A549 treated with dexamethasone at 1 μM for 4 hours (cell line): ENCODE measurements around the gene ZNF579. TPM values are rescaled to one million over a fixed set of nuclear protein-coding genes. Genes with fewer than 3 reads are reported as not detected.

Experiments used
- total RNA-seq: library from RNA; stranded (reverse); fragments of 200-300 nt; extraction: Qiagen RNA extraction; gene quantifications from 5 replicates; pipeline ENCODE4 v1.2.3, GENCODE V29; 2022

ZNF579 gene, protein sequence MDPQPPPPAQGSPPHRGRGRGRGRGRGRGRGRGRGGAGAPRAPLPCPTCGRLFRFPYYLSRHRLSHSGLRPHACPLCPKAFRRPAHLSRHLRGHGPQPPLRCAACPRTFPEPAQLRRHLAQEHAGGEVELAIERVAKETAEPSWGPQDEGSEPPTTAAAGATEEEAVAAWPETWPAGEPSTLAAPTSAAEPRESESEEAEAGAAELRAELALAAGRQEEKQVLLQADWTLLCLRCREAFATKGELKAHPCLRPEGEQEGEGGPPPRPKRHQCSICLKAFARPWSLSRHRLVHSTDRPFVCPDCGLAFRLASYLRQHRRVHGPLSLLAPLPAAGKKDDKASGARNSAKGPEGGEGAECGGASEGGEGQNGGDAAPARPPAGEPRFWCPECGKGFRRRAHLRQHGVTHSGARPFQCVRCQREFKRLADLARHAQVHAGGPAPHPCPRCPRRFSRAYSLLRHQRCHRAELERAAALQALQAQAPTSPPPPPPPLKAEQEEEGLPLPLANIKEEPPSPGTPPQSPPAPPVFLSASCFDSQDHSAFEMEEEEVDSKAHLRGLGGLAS
- total RNA-seq: 21.6 to 43.3 TPM (median 36.5 TPM) in 5 replicates

DNA sequence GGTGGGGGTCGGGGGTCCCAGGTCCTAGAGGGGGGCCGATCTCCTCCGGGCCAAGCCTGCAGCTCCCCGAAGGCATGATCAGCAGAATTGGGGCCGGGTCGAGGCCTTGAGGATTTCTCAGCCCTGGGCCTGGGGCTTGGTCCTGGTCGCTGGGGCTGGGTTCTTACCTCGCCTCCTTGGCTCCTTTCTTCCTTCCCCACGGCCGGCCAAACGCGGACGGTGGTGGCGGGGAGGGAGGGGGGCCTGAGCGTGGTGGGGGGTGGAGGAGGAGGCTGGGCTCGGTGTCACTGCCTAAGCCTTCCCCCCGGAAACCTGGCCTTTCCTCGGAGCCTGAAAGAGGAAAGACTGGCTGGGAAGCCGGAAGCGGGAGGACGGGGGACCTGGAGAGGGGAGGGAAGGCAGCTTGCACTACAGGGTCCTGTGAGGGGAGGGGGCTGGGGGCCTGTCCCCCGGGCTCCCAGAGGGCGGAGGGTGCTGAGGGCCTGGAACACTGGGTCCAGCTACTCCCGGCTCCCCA is at the start of gene ZNF579:
Gene ZNF579 (minus strand): TSS at position 221 of the 517 bp plus-strand sequence. CDS start 1,209 bp downstream, outside the sequence.

DNA sequence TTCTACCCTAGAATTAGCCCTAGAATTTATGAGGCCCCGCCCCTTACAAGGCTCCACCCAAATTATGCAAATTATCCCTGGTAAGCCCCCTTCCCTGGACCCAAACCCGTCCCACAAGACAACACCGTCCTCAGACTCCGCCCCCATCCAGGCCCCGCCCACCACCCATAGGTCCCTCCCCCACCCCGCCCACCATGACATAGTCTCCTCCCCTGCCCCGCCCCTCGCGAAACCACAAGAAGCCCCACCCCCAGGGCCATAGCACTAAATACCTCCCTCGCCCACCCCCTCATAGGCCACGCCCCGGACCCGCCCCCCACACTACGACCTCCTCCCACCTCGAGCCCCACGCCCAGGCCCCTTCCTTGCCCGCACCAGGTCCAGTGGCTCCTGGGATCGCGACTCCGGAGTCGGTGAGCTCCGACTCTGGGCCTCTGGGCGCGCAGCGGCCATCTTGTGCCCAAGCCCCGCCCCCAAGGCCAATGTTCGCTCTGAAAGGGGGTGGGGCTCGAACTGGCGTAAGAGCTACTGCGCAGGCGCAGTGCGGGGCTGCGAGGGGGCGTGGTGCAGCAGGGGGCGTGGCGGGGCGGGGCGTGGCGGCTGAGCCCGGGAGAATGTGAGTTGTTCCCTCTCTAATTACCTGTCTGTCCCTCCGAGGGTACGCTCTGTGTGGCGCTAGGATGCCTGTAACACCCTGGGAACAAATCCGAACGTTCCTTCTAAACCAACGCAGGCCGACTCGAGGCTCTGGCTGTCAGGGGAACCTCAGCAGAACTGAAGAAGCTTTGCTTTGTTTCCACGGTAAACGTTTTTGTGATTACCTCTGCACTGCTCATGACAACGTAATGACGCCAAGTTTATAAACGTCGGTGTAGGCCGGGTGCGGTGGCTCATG is 43.7 kb upstream of the ZNF579 start, which contains the start of gene ZNF784:
Gene ZNF784 (minus strand): TSS at position 458 of the 895 bp plus-strand sequence. CDS start 5 bp downstream, at position 453.

DNA sequence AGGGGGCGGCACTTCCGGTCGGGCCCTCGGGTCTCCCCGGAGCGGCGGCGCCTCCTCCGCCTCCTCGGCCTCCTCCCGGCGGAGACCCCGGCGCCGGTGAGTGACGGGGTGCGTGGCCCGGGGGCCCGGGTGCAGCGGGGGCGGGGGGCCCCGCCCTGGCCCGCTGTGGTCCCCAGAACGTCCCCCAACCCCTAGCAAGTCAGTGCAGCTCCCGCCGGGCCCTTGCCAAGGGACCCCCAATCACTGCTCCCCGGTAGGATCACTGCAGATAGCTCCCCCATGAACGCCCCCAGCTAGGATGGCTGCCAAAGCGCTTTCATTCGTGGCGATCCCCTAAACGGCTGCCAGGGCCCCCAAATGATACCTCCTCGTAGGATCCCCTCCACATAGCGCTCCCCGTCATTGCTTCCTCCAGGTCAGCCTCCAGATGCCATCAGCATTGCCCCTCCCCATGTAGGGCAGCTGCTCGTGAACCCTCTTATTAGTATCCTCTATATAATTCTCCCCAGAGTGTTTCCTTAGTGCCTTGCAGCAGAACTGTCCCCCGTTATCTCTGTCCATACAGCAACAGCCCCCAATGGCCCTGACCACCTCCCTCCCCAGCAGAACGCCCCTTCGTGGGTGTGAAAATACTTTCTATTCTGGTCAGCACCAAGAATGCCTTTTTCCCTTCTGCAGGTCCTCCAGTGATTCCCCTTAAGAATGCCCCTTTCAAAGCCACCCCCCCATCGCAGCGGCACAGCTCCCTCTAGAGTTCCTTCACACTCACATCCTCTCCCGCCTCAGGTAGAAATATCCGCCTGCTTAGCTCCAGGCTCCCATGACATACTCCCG is 25.2 kb upstream of the ZNF579 start, which contains the start of gene ZNF865:
Gene ZNF865 (plus strand): TSS at position 11 of the 834 bp plus-strand sequence. CDS start 7,972 bp downstream, outside the sequence.

DNA sequence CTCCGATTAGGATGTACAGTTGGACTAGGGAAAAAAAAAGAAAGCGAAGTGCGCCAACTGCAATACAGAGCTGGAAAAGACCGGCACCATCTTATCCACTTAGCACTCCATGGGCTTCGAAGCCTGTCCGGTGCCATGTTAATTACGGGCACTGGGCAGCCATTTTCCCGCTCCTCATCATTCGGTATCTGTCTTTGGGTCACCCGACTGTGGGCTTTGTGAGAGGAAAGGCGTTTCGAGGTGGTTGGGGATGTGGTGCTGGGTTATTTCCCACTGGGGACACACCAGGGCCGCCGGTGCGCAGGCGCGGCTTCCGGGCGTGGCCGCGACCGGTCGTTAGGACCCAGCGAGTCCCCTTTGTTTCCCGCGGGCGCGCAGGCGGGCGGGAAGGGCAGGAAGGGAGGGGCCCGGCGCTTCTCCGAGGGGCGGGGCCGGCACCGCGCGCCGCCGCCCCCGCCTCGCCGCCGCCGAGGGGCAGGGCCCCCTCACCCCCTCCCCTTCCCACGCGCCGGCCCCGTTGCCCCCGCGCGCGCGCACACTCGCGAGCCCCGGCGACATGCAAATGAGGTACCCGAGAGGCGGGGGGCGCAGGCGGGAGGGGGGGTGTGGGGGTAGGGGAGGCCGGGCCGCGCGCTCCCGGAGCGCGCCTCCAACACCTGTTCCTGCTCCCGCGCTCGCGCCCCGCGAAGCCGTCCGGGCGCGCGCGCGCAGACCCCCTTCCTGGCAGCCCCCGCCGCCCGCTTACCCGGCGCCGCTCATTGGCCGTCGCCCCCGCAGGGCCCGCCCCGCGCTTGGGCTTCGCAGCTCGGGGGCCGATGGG is 19.4 kb upstream of the ZNF579 start, which contains the start of gene ZNF524:
Gene ZNF524 (plus strand): TSS at position 447 of the 820 bp plus-strand sequence. CDS start 1,825 bp downstream, outside the sequence.

DNA sequence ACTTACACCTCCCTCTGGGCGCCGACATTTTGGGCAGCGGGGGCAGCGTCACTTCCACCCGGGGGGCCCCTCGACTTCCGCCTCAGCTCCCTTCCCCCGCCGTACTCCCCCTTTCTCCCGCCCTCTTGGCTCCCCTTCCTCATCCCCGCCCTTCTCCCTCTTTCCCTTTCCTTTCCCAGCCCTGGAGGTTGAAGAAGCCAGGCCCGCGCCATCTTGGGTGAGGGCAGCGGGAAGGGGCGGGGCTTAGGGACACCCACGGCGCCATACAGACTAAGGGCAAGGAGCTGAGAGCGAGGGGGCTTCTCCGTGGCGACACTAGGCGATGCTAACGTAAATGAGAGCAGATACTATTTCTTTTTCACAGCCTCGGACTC is 18.8 kb upstream of the ZNF579 start, which contains the start of gene FIZ1:
Gene FIZ1 (minus strand): TSS at position 50 of the 374 bp plus-strand sequence. CDS start 1,652 bp downstream, outside the sequence.

DNA sequence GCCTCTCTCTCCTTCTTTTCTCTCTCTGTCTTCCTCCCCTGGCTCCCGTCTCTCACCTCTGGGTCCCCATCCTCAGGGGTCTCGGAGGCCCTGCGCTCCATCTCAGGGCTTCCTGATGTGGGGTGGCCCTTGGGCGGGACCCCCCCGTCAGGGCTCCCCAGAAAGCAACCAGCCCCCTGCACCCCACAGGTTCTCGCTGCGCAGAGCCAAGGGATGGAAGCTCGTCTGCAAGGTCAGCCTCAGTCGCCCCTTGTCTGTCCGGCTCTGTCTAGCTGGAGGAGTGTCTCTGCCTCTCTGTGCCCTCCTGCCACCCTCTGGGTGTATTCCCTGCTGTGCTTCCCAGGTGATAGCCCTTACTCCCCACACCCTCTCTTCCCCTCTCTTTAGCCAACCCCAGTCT is 35.2 kb downstream of the ZNF579 start, which contains the start of gene SBK3:
Gene SBK3 (minus strand): TSS at position 101 of the 400 bp plus-strand sequence. CDS start 0 bp downstream, at position 101.

DNA sequence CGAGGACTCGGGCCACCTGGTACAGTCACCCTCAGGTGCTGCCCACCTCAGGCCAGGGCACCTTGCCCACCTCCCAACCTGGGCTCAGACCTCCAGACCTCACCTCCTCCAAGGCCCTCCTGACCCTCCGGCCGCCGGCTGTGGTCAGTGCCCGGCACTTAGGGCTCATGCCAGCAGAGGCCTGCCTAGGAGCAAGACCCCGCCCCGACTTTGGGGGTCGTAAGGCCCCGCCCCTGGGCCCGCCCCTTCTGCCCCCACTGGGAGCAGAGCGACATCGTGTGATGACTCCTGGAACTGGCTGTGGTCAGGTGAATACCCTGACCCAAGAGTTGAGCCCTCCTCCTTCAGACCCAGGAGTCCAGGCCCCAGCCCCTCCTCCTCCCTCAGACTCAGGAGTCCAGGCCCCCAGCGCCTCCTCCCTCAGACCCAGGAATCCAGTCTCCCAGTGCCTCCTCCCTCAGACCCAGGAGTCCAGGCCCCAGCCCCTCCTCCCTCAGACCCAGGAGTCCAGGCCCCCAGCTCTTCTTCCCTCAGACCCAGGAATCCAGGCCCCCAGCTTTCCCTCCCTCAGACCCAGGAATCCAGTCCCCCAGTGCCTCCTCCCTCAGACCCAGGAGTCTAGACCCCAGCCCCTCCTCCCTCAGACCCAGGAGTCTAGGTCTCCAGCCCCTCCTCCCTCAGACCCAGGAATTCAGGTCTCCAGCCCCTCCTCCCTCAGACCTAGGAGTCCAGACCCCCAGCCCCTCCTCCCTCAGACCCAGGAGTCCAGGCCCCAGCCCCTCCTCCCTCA is 43.5 kb downstream of the ZNF579 start, which contains the start of gene SBK2:
Gene SBK2 (minus strand): TSS at position 183 of the 790 bp plus-strand sequence. CDS start 839 bp downstream, outside the sequence.

Other genes starting within 250 kb of the ZNF579 start
- 3.2 to 5.5 TPM (median 4.9 TPM) in 5 replicates for gene KMT5C, start 241.0 kb downstream of the ZNF579 start, total RNA-seq
- gene COX6B2, start 226.1 kb downstream of the ZNF579 start, total RNA-seq: 0.75 to 1.2 TPM (median 0.91 TPM) in 5 replicates
- 0.08 to 0.22 TPM (median 0.15 TPM) in 5 replicates for gene GARIN5B, start 217.6 kb downstream of the ZNF579 start, total RNA-seq
- 8.4 to 11.3 TPM (median 8.6 TPM) in 5 replicates for gene IL11, start 210.4 kb downstream of the ZNF579 start, total RNA-seq
- gene TMEM190, start 204.0 kb downstream of the ZNF579 start, total RNA-seq: 0.86 to 1.9 TPM (median 1.1 TPM) in 5 replicates
- 2.4 to 7.0 TPM (median 4.2 TPM) in 5 replicates for gene TMEM238, start 196.6 kb downstream of the ZNF579 start, total RNA-seq
- gene RPL28, start 194.9 kb downstream of the ZNF579 start, total RNA-seq: 2,624 to 3,119 TPM (median 2,807 TPM) in 5 replicates
- gene UBE2S, start 173.1 kb downstream of the ZNF579 start, total RNA-seq: 251 to 469 TPM (median 409 TPM) in 5 replicates
- gene SHISA7, start 137.5 kb downstream of the ZNF579 start, total RNA-seq: 0.02 TPM in 2 of 5 replicates, not detected in the others
- 48.5 to 57.4 TPM (median 51.3 TPM) in 5 replicates for gene ISOC2, start 119.2 kb downstream of the ZNF579 start, total RNA-seq
- gene C19orf85, start 116.1 kb downstream of the ZNF579 start, total RNA-seq: 0.10 TPM in 1 of 5 replicates, not detected in the others
- gene ZNF628, start 104.2 kb downstream of the ZNF579 start, total RNA-seq: 4.2 to 7.9 TPM (median 7.2 TPM) in 5 replicates
- 39.2 to 42.7 TPM (median 40.7 TPM) in 5 replicates for gene NAT14, start 95.7 kb downstream of the ZNF579 start, total RNA-seq
- 0.28 to 0.84 TPM (median 0.58 TPM) in 5 replicates for gene SSC5D, start 92.4 kb downstream of the ZNF579 start, total RNA-seq
- 1.3 to 2.6 TPM (median 1.8 TPM) in 5 replicates for gene SBK2, start 43.7 kb downstream of the ZNF579 start, total RNA-seq
- 1.3 to 2.6 TPM (median 2.1 TPM) in 5 replicates for gene SBK3, start 35.3 kb downstream of the ZNF579 start, total RNA-seq
- gene FIZ1, start 18.7 kb upstream of the ZNF579 start, total RNA-seq: 17.4 to 26.1 TPM (median 24.0 TPM) in 5 replicates
- gene ZNF524, start 19.4 kb upstream of the ZNF579 start, total RNA-seq: 12.1 to 17.2 TPM (median 16.1 TPM) in 5 replicates
- 6.8 to 13.4 TPM (median 11.9 TPM) in 5 replicates for gene ZNF865, start 24.8 kb upstream of the ZNF579 start, total RNA-seq
- 4.7 to 6.7 TPM (median 5.4 TPM) in 5 replicates for gene ZNF784, start 43.7 kb upstream of the ZNF579 start, total RNA-seq
- 26.5 to 51.9 TPM (median 48.8 TPM) in 5 replicates for gene ZNF580, start 60.2 kb upstream of the ZNF579 start, total RNA-seq
- 37.3 to 44.0 TPM (median 42.8 TPM) in 5 replicates for gene ZNF581, start 62.8 kb upstream of the ZNF579 start, total RNA-seq
- 12.0 to 20.4 TPM (median 19.0 TPM) in 5 replicates for gene CCDC106, start 67.4 kb upstream of the ZNF579 start, total RNA-seq
- gene U2AF2, start 74.2 kb upstream of the ZNF579 start, total RNA-seq: 234 to 285 TPM (median 273 TPM) in 5 replicates
- gene EPN1, start 94.4 kb upstream of the ZNF579 start, total RNA-seq: 121 to 214 TPM (median 210 TPM) in 5 replicates
- gene NLRP9, start 157.6 kb upstream of the ZNF579 start, total RNA-seq: not detected in 5 replicates
- 0.61 to 1.2 TPM (median 0.88 TPM) in 5 replicates for gene RFPL4A, start 178.2 kb upstream of the ZNF579 start, total RNA-seq
- gene RFPL4AL1, start 188.3 kb upstream of the ZNF579 start, total RNA-seq: 0.12 to 0.13 TPM in 2 of 5 replicates, not detected in the others